Measurements from ENCODE around the gene IGF1R. TPM values are rescaled to one million over a fixed set of nuclear protein-coding genes. Genes with fewer than 3 reads are reported as not detected.

Gene IGF1R
- total RNA-seq, 1 donor from 2014 or later, result 62.7 TPM

GRCh38 chr15:98803228-98804056, 155.1 kb downstream of the IGF1R start:
- Histone ChIP-seq H3K27me3 (ENCODE audit: control insufficient read depth, insufficient read depth, low read length) (no peaks in the 10 kb centered on the region), H3K4me3 (ENCODE audit: low read depth, low read length) (no peak overlapping the region), H3K36me3 (ENCODE audit: control insufficient read depth, insufficient read depth, low read length) (no peaks in the 10 kb centered on the region)
- TF ChIP-seq, protein P1, sequence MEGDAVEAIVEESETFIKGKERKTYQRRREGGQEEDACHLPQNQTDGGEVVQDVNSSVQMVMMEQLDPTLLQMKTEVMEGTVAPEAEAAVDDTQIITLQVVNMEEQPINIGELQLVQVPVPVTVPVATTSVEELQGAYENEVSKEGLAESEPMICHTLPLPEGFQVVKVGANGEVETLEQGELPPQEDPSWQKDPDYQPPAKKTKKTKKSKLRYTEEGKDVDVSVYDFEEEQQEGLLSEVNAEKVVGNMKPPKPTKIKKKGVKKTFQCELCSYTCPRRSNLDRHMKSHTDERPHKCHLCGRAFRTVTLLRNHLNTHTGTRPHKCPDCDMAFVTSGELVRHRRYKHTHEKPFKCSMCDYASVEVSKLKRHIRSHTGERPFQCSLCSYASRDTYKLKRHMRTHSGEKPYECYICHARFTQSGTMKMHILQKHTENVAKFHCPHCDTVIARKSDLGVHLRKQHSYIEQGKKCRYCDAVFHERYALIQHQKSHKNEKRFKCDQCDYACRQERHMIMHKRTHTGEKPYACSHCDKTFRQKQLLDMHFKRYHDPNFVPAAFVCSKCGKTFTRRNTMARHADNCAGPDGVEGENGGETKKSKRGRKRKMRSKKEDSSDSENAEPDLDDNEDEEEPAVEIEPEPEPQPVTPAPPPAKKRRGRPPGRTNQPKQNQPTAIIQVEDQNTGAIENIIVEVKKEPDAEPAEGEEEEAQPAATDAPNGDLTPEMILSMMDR (IDR thresholded peaks at IDR 0.05; ENCODE audit: insufficient read depth, low read length, poor library complexity, severe bottlenecking), result no peak
- no peak for DNase-seq (ENCODE audit: low read depth)

DNA sequence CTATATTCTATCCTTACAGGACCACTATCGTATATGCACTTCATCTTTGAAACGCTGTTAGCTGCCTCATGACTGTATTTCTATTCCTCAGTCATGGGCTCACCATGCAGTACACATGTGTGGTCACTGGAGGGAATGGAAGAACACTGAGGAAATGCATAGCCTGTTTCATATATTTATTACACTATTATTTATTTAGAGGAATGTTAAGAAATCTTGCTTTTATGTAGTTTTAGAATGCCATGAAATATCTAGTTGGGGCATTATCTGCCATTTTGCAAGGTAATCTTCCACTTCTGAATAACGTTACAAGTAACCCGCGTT, 155.7 kb downstream of the IGF1R start:
- H3K36me3 ChIP-seq (ENCODE audit: control insufficient read depth, insufficient read depth, low read length), result no peaks in the 10 kb centered on the region
- H3K27me3 ChIP-seq (ENCODE audit: control insufficient read depth, insufficient read depth, low read length), result no peaks in the 10 kb centered on the region
- no peak for DNase-seq (ENCODE audit: low read depth)
- no peak overlapping the region for H3K4me3 ChIP-seq (ENCODE audit: low read depth, low read length)
- TF ChIP-seq, protein P1 (IDR thresholded peaks at IDR 0.05; ENCODE audit: insufficient read depth, low read length, poor library complexity, severe bottlenecking), result no peak

DNA sequence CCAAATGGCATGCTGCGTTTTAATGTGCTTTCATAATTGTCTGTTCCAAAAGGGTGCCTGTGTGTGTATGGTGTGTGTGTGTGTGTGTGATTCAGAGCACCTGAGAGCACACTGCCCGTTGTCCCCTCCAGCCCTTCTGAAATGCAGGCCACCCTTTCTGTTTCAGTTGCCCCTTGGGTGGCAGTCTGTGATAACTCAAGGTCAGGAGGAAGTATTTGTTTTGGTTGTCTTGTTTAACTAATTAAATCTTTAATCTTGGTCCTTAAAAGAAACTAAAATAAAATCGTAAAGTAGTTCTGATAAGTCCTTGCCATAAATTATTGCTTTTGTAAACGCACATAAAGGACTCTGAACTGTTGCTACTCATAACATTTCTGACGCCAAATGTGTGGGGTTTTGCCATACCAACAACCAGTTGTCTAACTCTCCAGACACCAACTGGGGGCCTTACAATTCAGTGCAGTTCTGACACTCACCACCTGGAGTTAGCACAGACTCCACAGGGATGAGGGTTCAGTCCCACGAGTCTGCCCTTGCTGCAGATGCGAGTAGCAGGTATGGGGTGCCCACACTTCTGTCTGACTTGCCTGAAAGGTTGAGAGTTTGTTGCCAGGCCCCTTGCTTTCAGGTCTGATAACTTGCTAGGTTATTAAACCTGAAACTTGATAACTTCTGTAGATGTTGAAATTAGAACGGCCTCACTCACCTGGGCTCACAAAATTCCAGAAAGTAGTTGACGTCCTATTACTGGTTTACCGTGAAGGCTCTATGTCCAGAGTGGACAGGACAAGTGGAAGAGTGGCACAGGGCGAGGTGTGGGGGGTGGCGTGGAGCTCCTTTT, 157.3 kb downstream of the IGF1R start:
- Histone ChIP-seq H3K36me3 (ENCODE audit: control insufficient read depth, insufficient read depth, low read length) (no peaks in the 10 kb centered on the region), H3K4me3 (ENCODE audit: low read depth, low read length) (no peak overlapping the region), H3K27me3 (ENCODE audit: control insufficient read depth, insufficient read depth, low read length) (no peaks in the 10 kb centered on the region)
- DNase-seq (ENCODE audit: low read depth), result no peak
- TF ChIP-seq, protein P1 (IDR thresholded peaks at IDR 0.05; ENCODE audit: insufficient read depth, low read length, poor library complexity, severe bottlenecking), result peak; percentile 25

DNA sequence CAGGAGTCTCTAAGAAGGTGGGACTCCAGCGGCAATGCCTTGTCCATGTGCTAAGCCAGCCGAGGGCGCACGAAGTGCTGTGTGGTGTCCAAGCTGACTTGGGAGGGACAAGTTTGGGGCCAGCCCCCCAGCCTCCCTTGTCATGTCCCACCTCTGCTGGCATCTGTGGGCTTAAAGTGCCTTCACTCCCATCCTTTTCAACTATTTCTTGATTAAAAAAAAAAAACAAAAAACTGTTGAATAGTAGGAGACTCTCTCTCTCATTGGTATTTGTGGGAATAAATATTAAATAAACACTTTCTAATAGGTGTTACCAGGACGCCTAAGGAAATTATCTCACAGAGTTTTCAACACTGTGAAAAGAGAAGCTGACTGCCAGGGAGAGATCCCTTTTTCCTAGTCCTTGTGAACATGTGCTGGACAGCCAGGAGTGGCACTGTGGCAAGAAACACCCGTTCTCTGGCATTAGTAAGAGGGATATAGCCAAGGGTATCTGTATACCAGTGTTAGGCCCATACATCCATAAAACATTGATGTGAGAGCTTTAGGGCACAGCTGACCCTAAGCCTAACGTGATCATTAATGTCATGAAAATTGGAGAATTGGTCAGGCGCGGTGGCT, 158.0 kb downstream of the IGF1R start:
- H3K4me3 ChIP-seq (ENCODE audit: low read depth, low read length), result no peak overlapping the region
- H3K27me3 ChIP-seq (ENCODE audit: control insufficient read depth, insufficient read depth, low read length), result no peaks in the 10 kb centered on the region
- no peaks in the 10 kb centered on the region for H3K36me3 ChIP-seq (ENCODE audit: control insufficient read depth, insufficient read depth, low read length)
- DNase-seq (ENCODE audit: low read depth), result no peak
- TF ChIP-seq, protein P1 (IDR thresholded peaks at IDR 0.05; ENCODE audit: insufficient read depth, low read length, poor library complexity, severe bottlenecking), result no peak

DNA sequence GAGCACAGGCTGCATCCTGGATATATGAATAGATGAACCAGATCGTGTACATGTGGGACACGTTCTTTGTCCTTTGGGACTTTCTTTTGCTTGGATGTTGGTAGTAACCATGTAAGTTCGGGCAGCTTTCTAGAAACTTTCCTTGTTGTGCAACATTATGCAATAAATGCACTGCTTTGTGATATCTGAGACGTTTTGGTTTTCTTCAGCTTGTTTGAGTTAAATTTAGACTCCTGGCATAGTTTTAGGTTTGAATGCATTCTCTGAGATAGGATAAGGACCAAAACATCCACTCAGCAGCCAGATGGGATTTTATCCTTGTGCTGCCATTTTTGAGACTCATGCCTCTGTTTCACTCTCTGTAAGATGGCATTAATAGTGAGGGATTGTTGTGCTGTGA, 158.9 kb downstream of the IGF1R start:
- TF ChIP-seq, protein P1 (IDR thresholded peaks at IDR 0.05; ENCODE audit: insufficient read depth, low read length, poor library complexity, severe bottlenecking), result no peak
- no peaks in the 10 kb centered on the region for H3K36me3 ChIP-seq (ENCODE audit: control insufficient read depth, insufficient read depth, low read length)
- no peak for DNase-seq (ENCODE audit: low read depth)
- no peaks in the 10 kb centered on the region for H3K27me3 ChIP-seq (ENCODE audit: control insufficient read depth, insufficient read depth, low read length)
- no peak overlapping the region for H3K4me3 ChIP-seq (ENCODE audit: low read depth, low read length)
